Neural crest cell (in vitro differentiated cells): ENCODE results near the gene PHTF2. TPM values are rescaled to one million over a fixed set of nuclear protein-coding genes. Genes with fewer than 3 reads are reported as not detected.
A peak's percentile ranks its signal among the peaks of the same experiment; 100 is the strongest.

ENCODE experiments used
- DNase-seq: peaks from one replicate; pipeline ENCODE4 v3.0.0; 2021; ENCODE audit warnings: low read depth, mixed read lengths, low spot score
- H3K27ac Mint-ChIP-seq: one replicate; pipeline ENCODE4 v1.8.0; 2021; ENCODE audit warnings: mild to moderate bottlenecking, mixed read lengths; ENCODE audit not compliant: unreplicated experiment
- H3K27me3 Mint-ChIP-seq: 2 replicates; pipeline ENCODE4 v1.8.0; 2021; ENCODE audit warnings: low read depth, mild to moderate bottlenecking, mixed read lengths
- H3K36me3 Mint-ChIP-seq: 2 replicates; pipeline ENCODE4 v1.8.0; 2021; ENCODE audit warnings: low read depth, mild to moderate bottlenecking, mixed read lengths
- H3K4me1 Mint-ChIP-seq: 2 replicates; pipeline ENCODE4 v1.8.0; 2021; ENCODE audit warnings: mixed read lengths
- H3K4me3 Mint-ChIP-seq: one replicate; pipeline ENCODE4 v1.8.0; 2021; ENCODE audit warnings: mild to moderate bottlenecking, mixed read lengths
- H3K9me3 Mint-ChIP-seq: 2 replicates; pipeline ENCODE4 v1.8.0; 2021; ENCODE audit warnings: mixed read lengths
- total RNA-seq: library from RNA; stranded (reverse); gene quantifications from 2 replicates; pipeline ENCODE4 v1.2.1, GENCODE V29; 2021
- TF ChIP-seq, protein P1 (sequence below): fragments of 200-600 bp; sonication (generic); conservative IDR thresholded peaks from 2 replicates; pipeline ENCODE4 v1.5.0; 2021; ENCODE audit warnings: antibody characterized with exemption, mild to moderate bottlenecking

The PHTF2 gene
- total RNA-seq, 1 donor from 2014 or later: 19.8 TPM

DNA sequence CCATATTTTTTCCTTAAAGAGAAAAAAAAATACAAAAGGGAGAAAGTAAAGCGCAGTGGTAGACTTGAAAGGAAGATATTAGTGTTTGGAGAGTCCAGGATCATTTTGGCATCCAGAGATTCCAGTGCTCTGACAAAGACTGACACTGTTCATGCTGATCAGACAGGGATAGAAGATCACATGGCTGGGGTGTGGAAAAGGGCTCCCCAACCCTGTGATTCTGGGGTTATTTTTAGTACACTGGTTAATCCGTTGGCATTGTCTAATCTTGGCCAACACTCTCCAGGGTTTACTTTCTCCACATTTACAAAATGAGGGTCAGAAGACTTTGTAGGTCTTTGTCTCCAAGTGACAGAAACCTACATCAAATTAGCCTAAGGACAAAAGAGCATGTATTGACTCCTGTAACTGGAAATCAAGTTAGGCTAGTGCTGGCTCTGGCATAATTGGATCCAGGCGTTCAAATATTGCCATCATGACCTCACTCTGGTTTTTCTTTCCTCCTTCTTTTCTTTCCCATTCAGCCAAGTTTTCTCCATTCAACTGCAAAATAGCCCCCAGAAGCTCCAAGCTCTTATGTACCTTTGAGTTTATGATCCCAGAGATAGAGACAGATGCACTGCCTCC lies 181.6 kb downstream of the PHTF2 start:
- H3K27me3 Mint-ChIP-seq: no peaks in the 10 kb centered on the region
- H3K4me3 Mint-ChIP-seq: no peak overlapping the region

DNA sequence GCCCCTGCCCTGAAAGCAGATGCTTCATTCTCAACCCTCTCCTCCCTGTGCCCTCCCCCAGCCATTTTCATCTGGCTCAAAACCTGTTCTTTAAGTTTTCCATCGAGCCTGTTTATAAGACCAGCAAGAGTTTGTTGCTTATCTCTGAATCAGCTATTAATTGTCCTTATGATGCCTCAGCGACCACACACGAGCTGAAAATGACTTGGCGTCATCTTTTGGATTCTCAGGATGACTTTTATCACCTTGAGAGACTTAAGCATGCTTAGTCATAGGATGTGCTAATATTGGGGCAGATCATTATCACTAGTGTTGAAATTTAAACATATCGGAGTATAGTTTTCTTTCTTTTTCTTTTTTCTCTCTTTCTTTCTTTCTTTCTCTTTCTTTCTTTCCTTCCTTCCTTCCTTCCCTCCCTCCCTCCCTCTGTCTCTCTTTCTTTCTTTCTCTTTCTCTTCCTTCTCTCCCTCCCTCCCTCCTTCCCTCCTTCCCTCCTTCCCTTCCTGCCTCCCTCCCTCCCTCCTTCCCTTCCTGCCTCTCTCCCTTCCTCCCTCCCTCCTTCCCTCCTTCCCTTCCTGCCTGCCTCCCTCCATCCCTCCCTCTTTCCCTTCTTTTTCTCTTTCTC lies 184.5 kb downstream of the PHTF2 start:
- no peaks in the 10 kb centered on the region for H3K4me1 Mint-ChIP-seq
- no peaks in the 10 kb centered on the region for H3K27me3 Mint-ChIP-seq
- DNase-seq: no peak
- peaks cover 2% of the 10 kb centered on the region for H3K9me3 Mint-ChIP-seq
- H3K27ac Mint-ChIP-seq: peak overlapping the region; percentile 50
- no peak overlapping the region for H3K4me3 Mint-ChIP-seq
- peaks cover 2% of the 10 kb centered on the region for H3K36me3 Mint-ChIP-seq
- TF ChIP-seq, protein P1, sequence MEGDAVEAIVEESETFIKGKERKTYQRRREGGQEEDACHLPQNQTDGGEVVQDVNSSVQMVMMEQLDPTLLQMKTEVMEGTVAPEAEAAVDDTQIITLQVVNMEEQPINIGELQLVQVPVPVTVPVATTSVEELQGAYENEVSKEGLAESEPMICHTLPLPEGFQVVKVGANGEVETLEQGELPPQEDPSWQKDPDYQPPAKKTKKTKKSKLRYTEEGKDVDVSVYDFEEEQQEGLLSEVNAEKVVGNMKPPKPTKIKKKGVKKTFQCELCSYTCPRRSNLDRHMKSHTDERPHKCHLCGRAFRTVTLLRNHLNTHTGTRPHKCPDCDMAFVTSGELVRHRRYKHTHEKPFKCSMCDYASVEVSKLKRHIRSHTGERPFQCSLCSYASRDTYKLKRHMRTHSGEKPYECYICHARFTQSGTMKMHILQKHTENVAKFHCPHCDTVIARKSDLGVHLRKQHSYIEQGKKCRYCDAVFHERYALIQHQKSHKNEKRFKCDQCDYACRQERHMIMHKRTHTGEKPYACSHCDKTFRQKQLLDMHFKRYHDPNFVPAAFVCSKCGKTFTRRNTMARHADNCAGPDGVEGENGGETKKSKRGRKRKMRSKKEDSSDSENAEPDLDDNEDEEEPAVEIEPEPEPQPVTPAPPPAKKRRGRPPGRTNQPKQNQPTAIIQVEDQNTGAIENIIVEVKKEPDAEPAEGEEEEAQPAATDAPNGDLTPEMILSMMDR: no peak

More for the DNA sequence above, 181.6 kb downstream of the PHTF2 start:
- Mint-ChIP-seq H3K4me1 (no peaks in the 10 kb centered on the region), H3K27ac (no peak overlapping the region), H3K36me3 (peaks cover 4% of the 10 kb centered on the region), H3K9me3 (peaks cover 7% of the 10 kb centered on the region)
- no peak for DNase-seq
- TF ChIP-seq, protein P1: no peak

DNA sequence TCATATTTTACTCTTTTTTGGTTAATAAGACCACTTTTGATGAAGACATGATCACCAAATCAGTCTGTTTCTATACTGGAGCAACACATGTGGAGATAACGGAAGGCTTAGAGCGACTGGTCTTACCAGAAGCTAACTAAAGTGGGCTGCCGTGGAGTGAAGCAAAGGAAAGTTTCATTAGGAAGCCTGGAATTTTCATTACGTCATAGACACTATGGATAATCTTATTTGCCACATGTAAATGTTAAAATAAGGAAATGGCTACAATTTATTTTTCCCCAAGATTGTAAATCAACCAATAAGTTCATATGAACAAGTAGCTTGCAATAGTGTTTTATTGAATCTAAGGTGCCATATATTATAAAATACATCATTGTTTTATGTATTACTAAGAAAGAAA lies 185.4 kb downstream of the PHTF2 start:
- TF ChIP-seq, protein P1: no peak
- H3K27ac Mint-ChIP-seq: no peak overlapping the region
- H3K4me1 Mint-ChIP-seq: no peaks in the 10 kb centered on the region
- H3K36me3 Mint-ChIP-seq: peaks cover 2% of the 10 kb centered on the region
- no peak overlapping the region for H3K4me3 Mint-ChIP-seq
- DNase-seq: no peak
- H3K9me3 Mint-ChIP-seq: peaks cover 2% of the 10 kb centered on the region
- H3K27me3 Mint-ChIP-seq: no peaks in the 10 kb centered on the region

DNA sequence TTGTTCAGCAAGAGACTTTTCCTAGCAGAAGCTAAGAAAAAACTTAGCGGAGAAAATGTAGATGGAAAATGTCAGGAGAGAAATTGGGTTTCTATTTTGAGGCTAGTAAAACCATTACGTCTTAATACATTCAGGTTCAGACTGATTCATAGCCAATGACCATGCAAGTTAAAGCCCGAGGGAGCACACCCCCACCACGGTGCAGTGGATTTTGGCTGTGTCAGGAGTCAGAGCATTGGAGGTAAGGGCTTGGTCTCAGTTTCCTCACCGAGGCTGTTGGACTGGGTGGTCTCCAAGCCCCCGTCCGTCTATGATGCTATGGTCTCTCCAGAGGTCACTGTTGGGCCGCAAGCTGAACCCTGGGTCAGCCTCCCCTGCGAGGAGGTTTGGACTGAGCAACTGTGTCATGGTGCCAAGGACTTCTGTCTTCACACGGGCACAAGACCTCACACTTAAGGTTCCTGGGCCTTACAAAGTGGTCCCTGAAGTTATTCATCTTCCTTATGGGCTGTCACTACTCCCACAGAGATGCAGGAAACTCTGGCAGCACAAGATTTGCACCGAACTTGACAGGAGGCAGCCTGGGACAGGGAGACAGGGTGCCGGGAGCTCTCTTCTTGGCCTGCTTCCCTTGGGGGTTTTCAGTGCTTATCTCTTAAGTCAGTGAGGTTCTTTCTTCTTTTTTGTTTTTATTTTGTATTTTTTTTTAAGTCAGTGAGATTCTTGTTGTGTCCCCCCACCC lies 186.8 kb downstream of the PHTF2 start:
- peaks cover 2% of the 10 kb centered on the region for H3K36me3 Mint-ChIP-seq
- no peak overlapping the region for H3K27ac Mint-ChIP-seq
- no peaks in the 10 kb centered on the region for H3K9me3 Mint-ChIP-seq
- H3K4me1 Mint-ChIP-seq: no peaks in the 10 kb centered on the region
- H3K4me3 Mint-ChIP-seq: no peak overlapping the region
- H3K27me3 Mint-ChIP-seq: no peaks in the 10 kb centered on the region
- DNase-seq: no peak
- TF ChIP-seq, protein P1: no peak

DNA sequence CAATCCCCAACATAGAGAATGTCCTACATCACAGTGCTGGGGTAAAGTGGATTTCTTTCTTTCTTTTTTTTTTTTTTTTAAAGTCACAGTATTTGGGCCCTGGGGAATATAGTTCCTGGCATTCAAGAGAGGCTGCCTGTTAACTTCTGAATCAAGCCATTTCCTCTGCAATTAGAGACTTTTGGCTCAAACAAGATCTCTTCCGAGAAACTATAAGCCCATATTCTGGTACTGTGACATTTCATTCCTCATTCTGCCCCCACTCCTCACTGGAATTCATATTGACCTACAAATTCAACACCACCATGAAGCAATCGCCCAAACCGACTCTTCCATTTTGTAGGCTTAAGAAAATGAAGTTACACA lies 187.4 kb downstream of the PHTF2 start:
- TF ChIP-seq, protein P1: no peak
- DNase-seq: no peak
- Mint-ChIP-seq H3K27ac (no peak overlapping the region), H3K9me3 (no peaks in the 10 kb centered on the region), H3K4me1 (no peaks in the 10 kb centered on the region), H3K36me3 (peaks cover 2% of the 10 kb centered on the region), H3K4me3 (no peak overlapping the region), H3K27me3 (no peaks in the 10 kb centered on the region)
